HCT116 (cell line): ENCODE measurements around the gene SRR. TPM values are rescaled to one million over a fixed set of nuclear protein-coding genes. Genes with fewer than 3 reads are reported as not detected.
"Not testable (repeated sequence)": the region's sequence is repeated elsewhere in the genome, so short reads cannot be mapped to it uniquely, and the experiment has no call there.

Experiments used
- ATAC-seq: fragments of 200-7000 bp; cut with Tn5 transposase; 2 replicates; pipeline ENCODE4 v1.9.1; 2020; ENCODE audit warnings: mild to moderate bottlenecking, moderate library complexity
- BruUV-seq: library from RNA; stranded (reverse); fragments of 400-500 nt; replicated peaks from 2 replicates; lab custom pipeline; 2021; lab: Mats Ljungman, UMichigan
- CTCF ChIA-PET: fragments of 300-600 bp; sonication (Branson Sonifier 250); formaldehyde crosslinking; loops from one replicate; lab custom pipeline; 2021; ENCODE audit warnings: antibody characterized with exemption; lab: Charles Lee
- POLR2A ChIA-PET: fragments of 300-600, 350-600 bp; sonication (Branson Sonifier 250); formaldehyde crosslinking; loops from one replicate; lab custom pipeline; 2021; ENCODE audit warnings: antibody characterized with exemption; lab: Charles Lee
- RAD21 ChIA-PET, 2 experiments: fragments of 300-600 bp; sonication (Branson Sonifier 250); formaldehyde crosslinking; loops; one replicate each; lab custom pipeline; 2023; ENCODE audit warnings: low total read pairs in 2 of 2; ENCODE audit not compliant: uncharacterized antibody in 2 of 2, unreplicated experiment in 2 of 2, low non-redundant PET in 1 of 2; lab: Charles Lee
- DNase-seq: peaks from one replicate; pipeline ENCODE4 v3.0.0-alpha.2; 2010; ENCODE audit warnings: low read depth, low spot score
- H2AFZ ChIP-seq: fragments of 200-600 bp; shearing (Covaris generic), sonication (generic); 2 replicates; pipeline ENCODE4 v1.6.1; 2017; ENCODE audit warnings: low read depth, mixed run types, mixed read lengths, antibody characterized with exemption, low read length; ENCODE audit not compliant: poor library complexity, severe bottlenecking
- H3K27ac ChIP-seq: 2 replicates; pipeline ENCODE4 v1.5.1; 2012; ENCODE audit warnings: low read depth, low read length
- H3K27me3 ChIP-seq: fragments of 200-600 bp; sonication (generic); 2 replicates; pipeline ENCODE4 v1.6.1; 2016; ENCODE audit warnings: mixed run types, low read length, mixed read lengths; ENCODE audit not compliant: insufficient read depth
- H3K36me3 ChIP-seq, 2 experiments: fragments of 200-500 bp in 1 of 2; fragments of 200-600 bp in 1 of 2; sonication (Bioruptor generic) in 1 of 2; sonication (generic) in 1 of 2; 2 replicates each; pipeline versions ENCODE4 v1.5.1 to v1.6.1; 2014 to 2016; ENCODE audit warnings: low read length in 2 of 2, inconsistent platforms in 1 of 2, mixed read lengths in 1 of 2, mixed run types in 1 of 2; ENCODE audit not compliant: insufficient read depth in 2 of 2, control insufficient read depth in 1 of 2
- H3K4me1 ChIP-seq, 2 experiments: fragments of 200-600 bp in 1 of 2; sonication (generic) in 1 of 2; 2 replicates each; pipeline versions ENCODE4 v1.5.1 to v1.6.1; 2012 to 2017; ENCODE audit warnings: low read length in 2 of 2, inconsistent platforms in 1 of 2, mild to moderate bottlenecking in 1 of 2, mixed read lengths in 1 of 2, mixed run types in 1 of 2, moderate library complexity in 1 of 2; ENCODE audit not compliant: insufficient read depth in 2 of 2, control insufficient read depth in 1 of 2
- H3K4me2 ChIP-seq: fragments of 200-600 bp; sonication (generic); 2 replicates; pipeline ENCODE4 v1.6.1; 2017; ENCODE audit warnings: mixed run types, low read length, mixed read lengths
- H3K4me3 ChIP-seq, 2 experiments: fragments of 200-600 bp in 1 of 2; sonication (generic) in 1 of 2; replicated peaks in 1 of 2; 2 replicates each; pipeline ENCODE4 v1.5.1; 2011 to 2016; ENCODE audit warnings: low read length in 2 of 2, control low read depth in 1 of 2, low read depth in 1 of 2, mild to moderate bottlenecking in 1 of 2, mixed read lengths in 1 of 2, mixed run types in 1 of 2
- H3K79me2 ChIP-seq: fragments of 200-600 bp; sonication (generic); 2 replicates; pipeline ENCODE4 v1.6.1; 2017; ENCODE audit warnings: mild to moderate bottlenecking, mixed run types, low read length, moderate library complexity, mixed read lengths; ENCODE audit not compliant: insufficient read depth
- H3K9ac ChIP-seq: fragments of 200-600 bp; sonication (generic); 2 replicates; pipeline ENCODE4 v1.6.1; 2016; ENCODE audit warnings: low read length, mixed read lengths
- H3K9me2 ChIP-seq: fragments of 200-600 bp; sonication (generic), shearing (Covaris generic); 2 replicates; pipeline ENCODE4 v1.6.1; 2017; ENCODE audit warnings: mixed run types, mild to moderate bottlenecking, moderate library complexity; ENCODE audit not compliant: insufficient read depth
- H3K9me3 ChIP-seq, 2 experiments: fragments of 200-500 bp in 1 of 2; fragments of 200-600 bp in 1 of 2; sonication (Bioruptor generic) in 1 of 2; sonication (generic) in 1 of 2; 2 replicates each; pipeline ENCODE4 v1.6.1; 2014 to 2017; ENCODE audit warnings: low read length in 2 of 2, mixed read lengths in 2 of 2, inconsistent platforms in 1 of 2, low read depth in 1 of 2, mild to moderate bottlenecking in 1 of 2, mixed run types in 1 of 2, moderate library complexity in 1 of 2; ENCODE audit not compliant: control insufficient read depth in 1 of 2, insufficient read depth in 1 of 2
- H4K20me1 ChIP-seq: fragments of 200-600 bp; sonication (generic), shearing (Covaris generic); 2 replicates; pipeline ENCODE4 v1.6.1; 2017; ENCODE audit warnings: mixed run types, mild to moderate bottlenecking, moderate library complexity; ENCODE audit not compliant: insufficient read depth
- EGR1 ChIP-seq: IDR thresholded peaks from 2 replicates; pipeline ENCODE4 v1.6.1; 2012; ENCODE audit warnings: low read depth
- TCF7L2 ChIP-seq: IDR thresholded peaks from 2 replicates; pipeline ENCODE4 v1.7.0; 2011; ENCODE audit warnings: borderline replicate concordance, inconsistent platforms; ENCODE audit not compliant: insufficient read depth, insufficient read length; ENCODE audit errors: extremely low read depth
- YY1 ChIP-seq: IDR thresholded peaks from 2 replicates; pipeline ENCODE4 v1.6.1; 2011; ENCODE audit warnings: low read length, low read depth, moderate library complexity, mild to moderate bottlenecking; ENCODE audit not compliant: insufficient replicate concordance; ENCODE audit errors: extremely low read depth
- intact Hi-C: fragments of 100-400 bp; cut with micrococcal nuclease; formaldehyde crosslinking; loops from 2 replicates; pipeline ENCODE4 v1.10.0; 2022
- total RNA-seq: library from RNA; stranded (reverse); gene quantifications from one replicate; pipeline ENCODE4 v1.2.1, GENCODE V29; 2021; ENCODE audit not compliant: unreplicated experiment
- TF ChIP-seq, protein P1 (sequence below): IDR thresholded peaks from 2 replicates; pipeline ENCODE4 v1.6.1; 2011; ENCODE audit warnings: mild to moderate bottlenecking, low read length, moderate library complexity; ENCODE audit not compliant: insufficient replicate concordance; ENCODE audit errors: extremely low read depth

Gene SRR
- total RNA-seq, 1 experiment from 2014 or later = 15.1 TPM

DNA sequence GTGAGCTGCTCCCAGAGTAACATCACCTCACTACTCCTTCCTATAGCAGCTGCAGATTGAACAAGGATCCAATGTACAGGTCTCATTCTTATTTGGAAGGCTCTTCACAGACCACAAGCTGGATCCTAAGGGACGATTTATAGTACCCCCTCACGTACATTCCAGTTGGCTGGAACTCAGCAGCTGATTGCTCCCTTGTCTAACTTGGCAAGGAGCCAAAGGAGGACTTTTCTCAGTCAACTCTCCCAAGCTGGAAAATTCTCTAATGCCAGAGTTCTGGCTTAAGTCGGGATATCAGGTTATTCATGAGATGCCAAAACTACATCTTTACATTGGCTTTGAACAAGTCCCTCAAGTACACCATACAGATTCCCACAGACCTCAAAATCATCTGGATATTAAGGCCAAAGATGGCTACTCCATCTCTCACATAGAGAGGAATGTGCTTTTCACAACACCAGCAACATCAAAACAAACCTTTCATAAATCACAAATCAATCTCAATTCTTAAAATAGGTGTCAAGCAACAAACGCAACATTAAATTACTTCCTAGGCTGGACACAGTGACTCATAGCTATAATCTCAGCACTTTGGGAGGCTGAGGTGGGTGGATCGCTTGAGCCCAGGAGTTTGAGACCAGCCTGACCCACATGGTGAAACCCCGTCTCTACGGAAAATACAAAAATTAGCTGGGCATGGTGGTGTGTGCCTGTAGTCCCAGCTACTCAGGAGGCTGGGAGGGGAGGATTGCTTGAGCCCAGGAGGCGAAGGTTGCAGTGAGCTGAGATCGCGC is 39.5 kb upstream of the SRR start:
- no peaks in the 10 kb centered on the region for H3K9me3 ChIP-seq
- intact Hi-C loops = no loop called here
- ChIA-PET CTCF (interaction anchor here (1.3 to 3.0 kb wide), 2 partner anchors 12 to 19 kb away, joined by 3 to 14 read pairs; no protein-coding TSS in a partner anchor), RAD21 (no interaction called here), POLR2A (no interaction called here)
- H3K36me3 ChIP-seq = peaks cover 0 to 4% of the 10 kb centered on the region in 2 experiments; a peak in 2 of 4 replicates
- no peak overlapping the region for H3K9ac ChIP-seq
- DNase-seq = no peak
- ATAC-seq = no peak
- TF ChIP-seq YY1 (no peak), TCF7L2 (no peak), EGR1 (no peak)
- TF ChIP-seq, protein P1, sequence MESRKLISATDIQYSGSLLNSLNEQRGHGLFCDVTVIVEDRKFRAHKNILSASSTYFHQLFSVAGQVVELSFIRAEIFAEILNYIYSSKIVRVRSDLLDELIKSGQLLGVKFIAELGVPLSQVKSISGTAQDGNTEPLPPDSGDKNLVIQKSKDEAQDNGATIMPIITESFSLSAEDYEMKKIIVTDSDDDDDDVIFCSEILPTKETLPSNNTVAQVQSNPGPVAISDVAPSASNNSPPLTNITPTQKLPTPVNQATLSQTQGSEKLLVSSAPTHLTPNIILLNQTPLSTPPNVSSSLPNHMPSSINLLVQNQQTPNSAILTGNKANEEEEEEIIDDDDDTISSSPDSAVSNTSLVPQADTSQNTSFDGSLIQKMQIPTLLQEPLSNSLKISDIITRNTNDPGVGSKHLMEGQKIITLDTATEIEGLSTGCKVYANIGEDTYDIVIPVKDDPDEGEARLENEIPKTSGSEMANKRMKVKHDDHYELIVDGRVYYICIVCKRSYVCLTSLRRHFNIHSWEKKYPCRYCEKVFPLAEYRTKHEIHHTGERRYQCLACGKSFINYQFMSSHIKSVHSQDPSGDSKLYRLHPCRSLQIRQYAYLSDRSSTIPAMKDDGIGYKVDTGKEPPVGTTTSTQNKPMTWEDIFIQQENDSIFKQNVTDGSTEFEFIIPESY = no peak
- H3K4me3 ChIP-seq = no peak overlapping the region
- no peak overlapping the region for H2AFZ ChIP-seq
- H3K27me3 ChIP-seq = no peaks in the 10 kb centered on the region
- no peak overlapping the region for H3K4me2 ChIP-seq
- 0 out of 2 replicates have a peak, but pooled peaks cover 2% of the 10 kb centered on the region for H3K79me2 ChIP-seq
- no TSS peak for BruUV-seq
- H3K9me2 ChIP-seq = no peaks in the 10 kb centered on the region
- H4K20me1 ChIP-seq = no peaks in the 10 kb centered on the region
- no peak overlapping the region for H3K27ac ChIP-seq
- peaks cover 0 to 5% of the 10 kb centered on the region in 2 experiments; a peak in 1 of 4 replicates for H3K4me1 ChIP-seq

DNA sequence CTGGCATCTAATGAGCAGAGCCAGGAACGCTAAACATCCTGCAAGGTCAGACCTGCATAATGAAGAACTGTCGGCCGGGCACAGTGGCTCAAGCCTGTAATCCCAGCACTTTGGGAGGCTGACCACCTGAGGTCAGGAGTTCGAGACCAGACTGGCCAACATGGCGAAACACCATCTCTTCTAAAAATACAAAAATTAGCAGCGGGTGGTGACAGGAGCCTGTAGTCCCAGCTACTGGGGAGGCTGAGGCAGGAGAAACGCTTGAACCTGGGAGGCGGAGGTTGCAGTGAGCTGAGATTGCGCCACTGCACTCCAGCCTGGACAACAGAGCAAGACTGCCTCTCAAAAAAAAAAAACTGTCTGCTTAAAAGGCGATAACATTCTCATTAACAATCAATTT is 38.6 kb upstream of the SRR start:
- H3K4me3 ChIP-seq, H3K4me2 ChIP-seq, H3K9ac ChIP-seq, DNase-seq, ATAC-seq, H2AFZ ChIP-seq, H3K36me3 ChIP-seq, H3K79me2 ChIP-seq, H3K27me3 ChIP-seq, H3K9me3 ChIP-seq, H4K20me1 ChIP-seq, RAD21 ChIA-PET, POLR2A ChIA-PET, intact Hi-C loops, H3K4me1 ChIP-seq, H3K27ac ChIP-seq, H3K9me2 ChIP-seq, BruUV-seq: not testable (repeated sequence)
- CTCF ChIA-PET = interaction anchor here (3.0 kb wide), 1 partner anchor 20 kb away, joined by 14 read pairs; no protein-coding TSS in a partner anchor
